GM03348 (cell line): ENCODE results near the gene FBXO47.
"Not testable (repeated sequence)": the region's sequence is repeated elsewhere in the genome, so short reads cannot be mapped to it uniquely, and the experiment has no call there.

Experiments
- DNase-seq: peaks from one replicate; pipeline ENCODE4 v3.0.0; 2012; ENCODE audit warnings: low spot score

FBXO47 gene

GRCh38 chr17:38980490-38981217 is 13.5 kb upstream of the FBXO47 start:
- DNase-seq, result peak; percentile 59

DNA sequence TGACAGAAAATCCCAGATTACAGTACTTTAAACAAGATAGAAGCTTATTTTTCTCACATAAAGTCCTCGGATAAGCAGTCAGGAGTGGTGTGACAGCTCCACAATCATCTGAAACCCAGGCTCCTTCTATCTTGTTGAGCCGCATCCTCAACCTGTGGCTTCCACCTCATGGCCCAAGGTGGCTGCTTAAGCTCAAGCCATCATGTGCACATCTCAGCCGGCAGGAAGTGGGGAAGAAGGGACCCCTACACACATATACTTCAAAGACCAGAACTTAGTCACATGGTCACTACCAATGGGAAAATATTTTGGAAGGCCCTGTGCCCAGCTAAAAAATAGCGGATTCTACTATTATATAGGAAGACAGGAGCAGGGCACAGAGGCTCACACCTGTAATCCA is 11.0 kb upstream of the FBXO47 start:
- DNase-seq, result no peak

DNA sequence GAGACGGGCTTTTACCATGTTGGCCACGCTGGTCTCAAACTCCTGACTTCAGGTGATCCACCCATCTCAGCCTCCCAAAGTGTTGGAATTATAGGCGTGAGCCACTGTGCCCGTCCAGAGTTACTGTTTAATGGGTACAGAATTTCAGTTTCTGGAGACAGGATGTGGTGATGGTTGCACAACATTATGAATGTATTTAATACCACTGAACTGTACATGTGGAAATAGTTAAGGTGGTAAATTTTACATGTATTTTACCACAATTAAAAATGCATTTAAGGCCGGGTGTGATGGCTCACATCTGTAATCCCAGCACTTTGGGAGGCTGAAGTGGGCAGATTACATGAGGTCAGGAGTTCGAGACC is 9.0 kb upstream of the FBXO47 start:
- peak; percentile 23 for DNase-seq

- no peak for DNase-seq
Measured at GRCh38 chr17:38970804-38971203, 3.6 kb upstream of the FBXO47 start.

DNA sequence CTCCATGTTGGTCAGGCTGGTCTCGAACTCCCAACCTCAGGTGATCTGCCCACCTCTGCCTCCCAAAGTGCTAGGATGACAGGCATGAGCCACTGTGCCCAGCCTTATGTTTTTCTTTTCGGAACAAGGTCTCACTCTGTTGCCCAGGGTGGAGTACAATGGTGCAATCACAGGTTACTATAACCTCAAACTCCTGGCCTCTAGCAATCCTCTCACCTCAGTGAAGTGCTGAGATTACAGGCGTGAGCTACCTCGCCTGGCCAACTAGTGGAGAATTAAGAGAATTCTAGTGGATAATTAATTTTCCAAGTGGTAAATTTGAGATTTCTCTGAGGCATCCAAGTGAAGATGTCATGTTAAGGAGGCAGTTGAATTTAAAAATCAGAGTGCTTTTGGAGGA is 2.9 kb upstream of the FBXO47 start:
- no peak for DNase-seq

- no peak for DNase-seq
Measured at GRCh38 chr17:38969281-38969680, 2.1 kb upstream of the FBXO47 start.

DNA sequence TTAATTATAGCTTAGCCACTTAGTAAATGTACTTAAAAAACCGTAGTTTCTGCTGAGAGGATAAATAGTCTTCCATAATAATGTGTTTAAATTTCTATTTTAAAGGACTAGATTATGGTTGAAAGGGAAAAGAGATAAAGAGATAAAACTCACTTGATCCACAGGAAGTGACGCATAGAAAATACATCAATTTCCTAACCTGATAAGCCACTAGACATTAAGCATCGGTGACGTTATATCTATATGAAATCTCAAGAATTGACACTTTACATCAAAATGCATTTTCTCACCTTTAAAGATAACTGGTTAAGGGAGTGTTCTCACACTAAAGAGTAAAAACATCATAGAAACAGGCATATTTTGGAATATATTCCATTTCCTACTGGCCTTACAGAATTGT is 5.8 kb downstream of the FBXO47 start:
- no peak for DNase-seq

GRCh38 chr17:38960402-38960801 is 6.8 kb downstream of the FBXO47 start:
- DNase-seq, result no peak

DNA sequence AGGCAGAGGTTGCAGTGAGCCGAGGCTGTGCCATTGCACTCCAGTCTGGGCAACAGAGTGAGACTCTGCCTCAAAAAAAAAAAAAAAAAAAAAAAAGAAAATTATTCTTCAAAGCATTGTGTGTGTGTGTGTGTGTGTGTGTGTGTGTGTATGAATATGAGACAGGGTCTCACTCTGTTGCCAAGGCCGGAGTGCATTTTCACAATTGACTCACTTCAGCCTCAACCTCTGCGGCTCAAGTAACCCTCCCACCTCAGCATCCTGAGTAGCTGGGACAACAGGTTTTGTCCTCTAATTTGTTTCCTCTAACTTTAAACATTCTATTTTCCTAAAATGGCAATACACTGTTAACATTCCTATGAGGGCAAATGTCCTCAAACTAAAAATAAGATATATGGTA is 7.7 kb downstream of the FBXO47 start:
- DNase-seq, result no peak

DNA sequence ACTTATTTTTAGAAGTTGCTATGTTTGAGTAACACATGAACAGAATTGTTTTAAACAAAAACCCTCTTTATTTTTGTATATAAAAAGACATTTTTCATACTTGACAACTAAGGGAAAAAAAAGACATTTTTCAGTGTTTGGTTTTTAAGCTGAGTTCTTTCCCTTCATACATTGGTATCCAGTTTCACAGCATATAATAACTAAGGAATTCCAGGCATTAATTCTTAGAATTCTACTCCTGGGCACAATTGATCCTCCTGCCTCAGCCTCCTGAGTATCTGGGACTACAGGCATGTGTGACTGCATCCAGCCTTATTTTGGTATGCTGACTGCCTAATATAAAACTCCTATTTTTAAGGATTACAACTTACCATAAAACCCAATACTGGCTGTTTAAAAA is 8.4 kb downstream of the FBXO47 start:
- DNase-seq, result peak; percentile 14

DNA sequence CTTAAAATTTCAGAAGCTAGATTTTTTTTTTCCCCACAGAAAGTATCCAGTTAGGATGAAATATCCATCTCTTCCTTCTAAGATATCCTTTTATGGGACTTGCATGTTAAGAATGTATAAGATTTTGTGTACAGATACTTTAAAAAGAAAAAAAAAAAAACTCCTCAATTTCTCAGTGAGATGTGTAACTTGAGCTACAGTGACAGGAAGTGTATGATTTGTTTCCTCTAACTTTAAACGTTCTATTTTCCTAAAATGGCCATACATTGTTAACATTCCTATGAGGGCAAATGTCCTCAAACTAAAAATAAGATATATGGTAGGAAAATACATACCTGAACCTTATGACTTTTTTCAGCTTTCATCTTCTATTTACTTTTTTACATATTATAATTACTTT is 8.9 kb downstream of the FBXO47 start:
- DNase-seq, result peak; percentile 6

DNA sequence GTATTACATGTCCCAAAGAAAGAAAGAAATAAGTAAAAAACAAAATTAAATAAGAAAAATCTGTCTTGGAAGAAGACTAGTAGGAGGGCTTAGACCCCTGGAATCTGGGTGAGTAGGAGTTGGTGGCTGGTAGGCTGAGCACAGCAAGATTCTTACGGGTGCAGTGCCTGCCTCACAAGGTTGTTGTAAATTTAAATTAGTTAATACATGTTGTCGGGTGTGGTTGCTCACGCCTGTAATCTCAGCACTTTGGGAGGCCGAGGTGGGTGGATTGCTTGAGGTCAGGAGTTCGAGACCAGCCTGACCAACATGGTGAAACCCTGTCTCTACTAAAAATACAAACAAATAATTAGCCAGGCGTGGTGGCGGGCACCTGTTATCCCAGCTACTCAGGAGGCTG is 13.4 kb downstream of the FBXO47 start:
- DNase-seq, result not testable (repeated sequence)

DNA sequence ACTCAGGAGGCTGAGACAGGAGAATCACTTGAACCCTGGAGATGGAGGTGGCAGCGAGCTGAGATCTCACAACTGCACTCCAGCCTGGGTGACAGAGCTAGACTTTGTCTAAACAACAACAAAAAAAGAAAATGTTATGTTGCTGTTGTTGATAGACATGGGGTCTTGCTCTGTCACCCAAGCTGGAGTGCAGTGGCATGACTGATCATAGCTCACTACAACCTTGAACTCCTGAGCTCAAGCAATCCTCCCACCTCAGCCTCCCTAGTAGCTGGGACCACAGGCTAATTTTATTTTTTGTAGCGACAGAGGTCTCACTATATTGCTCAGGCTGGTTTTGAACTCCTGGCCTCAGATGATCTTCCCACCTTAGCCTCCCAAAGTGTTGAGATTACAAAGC is 20.0 kb downstream of the FBXO47 start:
- DNase-seq, result no peak

DNA sequence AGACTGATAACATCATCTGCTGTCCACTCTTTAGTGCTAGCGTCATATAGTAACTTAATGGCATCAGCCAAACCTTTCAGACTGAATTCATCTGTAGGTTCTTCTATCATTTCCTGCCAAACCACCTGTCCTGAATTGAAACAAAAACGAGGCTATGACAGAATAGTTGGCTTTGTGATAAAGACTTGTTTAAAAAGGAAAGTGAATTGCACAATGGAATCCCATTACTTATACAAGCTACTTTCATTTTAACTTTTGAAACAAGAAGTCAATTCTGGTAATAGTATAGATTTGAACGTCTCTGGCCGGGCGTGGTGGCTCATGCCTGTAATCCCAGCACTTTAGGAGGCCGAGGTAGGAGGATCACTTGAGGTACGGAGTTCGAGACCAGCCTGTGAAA is 23.6 kb downstream of the FBXO47 start:
- no peak for DNase-seq

DNA sequence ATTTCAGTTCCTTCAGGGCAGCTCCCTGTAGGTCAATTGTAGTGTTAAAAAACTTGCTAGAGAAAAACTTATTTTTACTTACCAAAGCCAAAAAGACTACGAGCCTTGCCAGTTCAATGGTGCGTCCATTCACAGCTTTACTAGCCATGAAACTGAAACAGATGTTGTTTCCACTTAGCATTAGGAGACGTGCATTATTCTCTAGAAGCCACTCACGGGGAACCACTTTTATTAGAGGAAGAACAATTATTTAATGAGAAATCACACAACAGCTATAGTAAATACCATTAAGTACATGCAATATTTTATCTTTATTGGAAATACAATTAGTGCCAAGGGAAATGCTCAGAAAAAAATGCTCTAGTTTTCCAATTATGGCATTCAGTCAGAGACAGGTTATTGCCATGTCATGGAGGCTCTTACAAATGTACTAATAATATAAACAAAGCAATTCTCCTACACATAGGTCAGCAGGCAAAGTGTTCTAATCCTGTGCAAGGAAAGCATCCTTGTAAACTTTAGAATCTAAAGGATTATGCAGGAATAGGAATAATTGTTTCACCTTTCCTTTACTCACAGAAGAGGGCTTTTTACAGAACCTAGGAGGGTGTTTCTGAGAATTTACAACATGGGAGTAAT is 24.4 kb downstream of the FBXO47 start:
- DNase-seq, result no peak

- DNase-seq, result no peak
Measured at GRCh38 chr17:38940404-38940803, 26.8 kb downstream of the FBXO47 start.

DNA sequence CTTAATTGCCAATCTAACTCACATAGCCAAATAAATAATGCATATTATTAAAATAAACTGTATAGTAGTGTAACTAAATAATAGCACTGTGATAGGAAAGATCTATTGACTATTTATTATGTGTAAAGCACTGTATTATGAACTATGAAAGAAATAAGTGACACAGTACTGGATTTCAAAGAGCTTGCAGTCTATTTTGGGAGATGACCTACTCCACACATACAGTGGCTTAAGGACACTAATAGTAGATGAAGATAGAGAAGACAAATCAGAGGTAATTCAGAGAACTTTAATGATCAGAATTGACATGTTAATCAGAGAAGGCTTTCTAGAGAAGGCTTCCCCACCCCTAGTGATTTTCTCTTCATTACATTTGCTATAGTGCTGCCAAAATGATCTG is 27.2 kb downstream of the FBXO47 start:
- no peak for DNase-seq

DNA sequence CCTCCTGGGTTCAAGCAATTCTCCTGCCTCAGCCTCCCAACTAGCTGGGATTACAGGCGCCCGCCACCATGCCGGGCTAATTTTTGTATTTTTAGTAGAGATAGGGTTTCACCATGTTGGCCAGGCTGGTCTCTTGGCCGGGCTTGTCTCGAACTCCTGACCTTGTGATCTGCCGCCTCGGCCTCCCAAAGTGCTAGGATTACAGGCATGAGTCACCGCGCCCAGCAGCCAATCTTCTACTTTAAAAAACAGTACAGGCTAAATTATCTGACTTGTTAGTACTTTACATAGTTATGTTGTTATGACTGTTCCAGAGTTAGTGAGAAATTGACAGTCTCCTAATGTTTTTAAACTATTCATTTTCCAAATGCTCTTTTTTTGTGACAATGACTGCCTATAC is 33.2 kb downstream of the FBXO47 start:
- DNase-seq, result not testable (repeated sequence)

DNA sequence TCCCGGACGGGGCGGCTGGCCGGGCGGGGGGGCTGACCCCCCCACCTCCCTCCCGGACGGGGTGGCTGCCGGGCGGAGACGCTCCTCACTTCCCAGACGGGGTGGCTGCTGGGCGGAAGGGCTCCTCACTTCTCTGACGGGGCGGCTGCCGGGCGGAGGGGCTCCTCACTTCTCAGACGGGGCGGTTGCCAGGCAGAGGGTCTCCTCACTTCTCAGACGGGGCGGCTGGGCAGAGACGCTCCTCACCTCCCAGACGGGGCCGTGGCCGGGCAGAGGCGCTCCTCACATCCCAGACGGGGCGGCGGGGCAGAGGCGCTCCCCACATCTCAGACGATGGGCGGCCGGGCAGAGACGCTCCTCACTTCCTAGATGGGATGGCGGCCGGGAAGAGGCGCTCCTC is 36.4 kb downstream of the FBXO47 start:
- DNase-seq, result not testable (repeated sequence)

DNA sequence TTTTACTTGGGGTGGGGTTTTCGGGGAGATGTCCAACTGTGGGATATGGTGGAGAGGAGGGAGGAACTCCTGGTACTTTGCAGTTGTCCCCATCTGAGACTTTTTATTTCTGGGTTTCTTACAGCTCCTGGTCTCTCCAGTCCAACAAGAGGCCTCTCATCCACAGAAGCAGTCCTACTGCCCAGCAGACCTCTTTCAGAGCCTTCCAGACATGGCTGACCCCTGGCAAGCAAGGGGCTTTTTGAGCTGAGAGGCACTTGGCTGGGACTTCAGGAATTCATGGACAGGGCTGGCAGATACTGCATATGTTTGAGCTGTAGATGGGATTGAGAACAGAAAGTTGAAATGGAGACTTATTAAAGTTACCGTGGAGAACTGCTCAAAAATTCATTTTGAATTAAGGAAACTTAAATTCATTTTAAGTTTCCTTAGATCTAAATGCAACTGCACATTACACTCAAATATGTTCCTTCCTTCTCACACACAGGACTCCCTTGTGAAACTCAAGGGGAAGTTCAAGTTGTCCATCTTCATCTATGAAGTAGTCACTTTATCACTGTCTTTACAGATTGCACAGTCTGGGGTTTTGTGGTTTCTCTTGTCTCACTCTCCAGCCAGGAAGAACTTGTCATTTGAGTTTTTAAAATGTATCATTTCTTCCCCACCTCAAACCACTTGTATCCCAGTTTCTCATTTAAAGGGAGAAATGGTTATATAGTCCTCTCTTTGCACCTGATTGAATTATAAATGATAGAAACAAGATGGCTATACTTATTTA is 40.7 kb downstream of the FBXO47 start:
- DNase-seq, result no peak

- no peak for DNase-seq
Measured at GRCh38 chr17:38925263-38925995, 41.8 kb downstream of the FBXO47 start, which contains the start of gene LASP1NB. Gene LASP1NB, plus strand, starts transcription at chr17:38925614.

DNA sequence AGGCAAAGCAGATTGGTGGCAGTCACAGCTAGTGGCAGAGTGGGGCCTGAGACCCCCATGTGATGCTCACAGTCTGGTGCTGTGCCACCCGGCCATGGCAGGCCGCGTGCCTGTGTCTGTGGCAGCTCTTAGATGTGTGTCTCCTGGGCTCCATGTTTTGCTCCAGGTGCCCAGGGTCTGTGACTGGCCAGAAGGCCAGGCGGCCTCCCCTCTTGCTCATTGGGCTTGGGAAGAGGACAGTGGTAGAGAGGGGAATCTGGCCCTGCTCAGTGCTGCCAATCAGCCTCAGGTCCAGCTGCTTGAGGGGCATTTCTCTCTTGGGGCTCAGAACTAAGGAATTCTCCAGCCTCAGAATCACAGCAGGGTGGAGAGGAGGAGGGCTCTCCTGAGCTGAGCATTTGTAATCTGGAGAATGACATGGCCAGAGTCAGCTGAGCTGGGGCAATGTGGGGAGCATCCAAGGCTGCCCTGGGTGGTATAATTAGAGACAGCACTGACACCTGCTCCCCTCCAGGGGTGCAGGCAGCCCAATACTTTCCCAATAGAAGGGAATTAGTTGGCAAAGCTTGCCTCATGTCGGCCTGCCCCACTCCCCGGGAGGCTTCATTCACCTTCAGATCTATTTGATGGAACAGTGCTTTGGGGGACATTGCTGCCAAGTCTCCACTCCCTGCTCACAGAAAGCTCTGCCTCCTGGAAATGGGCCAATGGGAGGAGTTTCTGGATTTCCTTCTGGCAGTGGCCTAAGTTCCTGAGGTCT is 44.5 kb downstream of the FBXO47 start:
- DNase-seq, result peak; percentile 47
